LNCAP (cell line): ENCODE measurements around the gene ANKIB1.

ENCODE experiments used
- TF ChIP-seq, protein P1 (sequence below): fragments of 450-650 bp; IDR thresholded peaks from 2 replicates; pipeline ENCODE4 v1.5.1; 2017; ENCODE audit warnings: mild to moderate bottlenecking

The ANKIB1 gene

GRCh38 chr7:92293896-92294590 is 48.3 kb downstream of the ANKIB1 start:
- TF ChIP-seq, protein P1, sequence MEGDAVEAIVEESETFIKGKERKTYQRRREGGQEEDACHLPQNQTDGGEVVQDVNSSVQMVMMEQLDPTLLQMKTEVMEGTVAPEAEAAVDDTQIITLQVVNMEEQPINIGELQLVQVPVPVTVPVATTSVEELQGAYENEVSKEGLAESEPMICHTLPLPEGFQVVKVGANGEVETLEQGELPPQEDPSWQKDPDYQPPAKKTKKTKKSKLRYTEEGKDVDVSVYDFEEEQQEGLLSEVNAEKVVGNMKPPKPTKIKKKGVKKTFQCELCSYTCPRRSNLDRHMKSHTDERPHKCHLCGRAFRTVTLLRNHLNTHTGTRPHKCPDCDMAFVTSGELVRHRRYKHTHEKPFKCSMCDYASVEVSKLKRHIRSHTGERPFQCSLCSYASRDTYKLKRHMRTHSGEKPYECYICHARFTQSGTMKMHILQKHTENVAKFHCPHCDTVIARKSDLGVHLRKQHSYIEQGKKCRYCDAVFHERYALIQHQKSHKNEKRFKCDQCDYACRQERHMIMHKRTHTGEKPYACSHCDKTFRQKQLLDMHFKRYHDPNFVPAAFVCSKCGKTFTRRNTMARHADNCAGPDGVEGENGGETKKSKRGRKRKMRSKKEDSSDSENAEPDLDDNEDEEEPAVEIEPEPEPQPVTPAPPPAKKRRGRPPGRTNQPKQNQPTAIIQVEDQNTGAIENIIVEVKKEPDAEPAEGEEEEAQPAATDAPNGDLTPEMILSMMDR = no peak

GRCh38 chr7:92295391-92295790 is 49.6 kb downstream of the ANKIB1 start:
- TF ChIP-seq, protein P1 = no peak

- TF ChIP-seq, protein P1 = no peak
Measured at GRCh38 chr7:92296235-92296634, 50.5 kb downstream of the ANKIB1 start.

GRCh38 chr7:92296880-92297445 is 51.2 kb downstream of the ANKIB1 start:
- TF ChIP-seq, protein P1 = no peak

GRCh38 chr7:92297736-92298135 is 52.0 kb downstream of the ANKIB1 start:
- TF ChIP-seq, protein P1 = no peak

- TF ChIP-seq, protein P1 = no peak
Measured at GRCh38 chr7:92303761-92304160, 58.0 kb downstream of the ANKIB1 start.

DNA sequence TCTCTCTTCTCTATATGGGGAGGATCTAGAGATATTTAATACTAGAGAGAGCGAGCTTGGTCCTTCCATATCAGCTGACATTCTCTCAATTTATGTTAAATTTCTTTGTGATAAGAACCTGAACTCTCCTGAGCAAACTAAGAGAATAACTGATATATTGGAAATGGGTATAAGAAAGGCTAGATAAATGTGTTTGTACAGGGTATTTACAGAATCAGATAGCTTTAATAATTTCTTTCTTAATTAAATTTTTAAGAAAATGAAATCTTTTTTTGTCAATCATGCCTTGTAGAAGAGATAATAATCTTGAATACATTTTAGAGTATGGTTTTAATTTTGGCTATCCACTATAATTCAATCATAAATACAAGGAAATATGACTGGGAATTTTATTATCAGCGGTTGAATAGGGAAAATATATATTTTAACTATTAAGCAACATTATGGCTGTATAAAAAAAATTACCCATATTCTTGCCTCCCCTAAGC is 58.7 kb downstream of the ANKIB1 start:
- TF ChIP-seq, protein P1 = no peak
